HL-60 (cell line): Measurements from ENCODE around the gene BRIP1.

Experiments
- DNase-seq, 2 experiments: peaks; one replicate each; pipeline ENCODE4 v3.0.0-alpha.2; 2010 to 2020; ENCODE audit warnings: low read depth in 1 of 2, low spot score in 1 of 2
- H3K27ac ChIP-seq: fragments of 250-450 bp; sonication (Bioruptor Pico); replicated peaks from 2 replicates; pipeline ENCODE4 v1.5.1; 2020; ENCODE audit warnings: mild to moderate bottlenecking, moderate library complexity
- H3K27me3 ChIP-seq: fragments of 250-450 bp; sonication (Bioruptor Pico); 2 replicates; pipeline ENCODE4 v1.5.1; 2021; ENCODE audit warnings: mild to moderate bottlenecking, moderate library complexity; ENCODE audit not compliant: insufficient read depth, poor library complexity, severe bottlenecking
- H3K4me3 ChIP-seq: replicated peaks from 2 replicates; pipeline ENCODE4 v1.5.1; 2011; ENCODE audit warnings: mild to moderate bottlenecking, control low read depth, low read length; ENCODE audit not compliant: insufficient read depth
- CTCF ChIP-seq: IDR thresholded peaks from one replicate; pipeline ENCODE4 v1.5.1; 2011; ENCODE audit warnings: low read length, control low read depth, inconsistent platforms; ENCODE audit not compliant: insufficient read depth
- GABPA ChIP-seq: IDR thresholded peaks from 2 replicates; pipeline ENCODE4 v1.6.1; 2012; ENCODE audit warnings: low read depth
- POLR2AphosphoS5 ChIP-seq: IDR thresholded peaks from 2 replicates; pipeline ENCODE4 v1.6.1; 2012; ENCODE audit warnings: low read depth
- SPI1 ChIP-seq: IDR thresholded peaks from 2 replicates; pipeline ENCODE4 v1.6.1; 2012; ENCODE audit warnings: low read depth, mild to moderate bottlenecking, borderline replicate concordance
- TF ChIP-seq, protein P1 (sequence below): IDR thresholded peaks from 2 replicates; pipeline ENCODE4 v1.6.1; 2012; ENCODE audit warnings: low read depth; ENCODE audit not compliant: insufficient replicate concordance

The BRIP1 gene

GRCh38 chr17:61634011-61634539 is 229.3 kb downstream of the BRIP1 start:
- H3K27ac ChIP-seq = no peak overlapping the region
- no peak for DNase-seq
- no peaks in the 10 kb centered on the region for H3K27me3 ChIP-seq
- H3K4me3 ChIP-seq = no peak overlapping the region
- TF ChIP-seq SPI1 = no peak
- TF ChIP-seq CTCF = no peak
- TF ChIP-seq GABPA = no peak
- TF ChIP-seq, protein P1, sequence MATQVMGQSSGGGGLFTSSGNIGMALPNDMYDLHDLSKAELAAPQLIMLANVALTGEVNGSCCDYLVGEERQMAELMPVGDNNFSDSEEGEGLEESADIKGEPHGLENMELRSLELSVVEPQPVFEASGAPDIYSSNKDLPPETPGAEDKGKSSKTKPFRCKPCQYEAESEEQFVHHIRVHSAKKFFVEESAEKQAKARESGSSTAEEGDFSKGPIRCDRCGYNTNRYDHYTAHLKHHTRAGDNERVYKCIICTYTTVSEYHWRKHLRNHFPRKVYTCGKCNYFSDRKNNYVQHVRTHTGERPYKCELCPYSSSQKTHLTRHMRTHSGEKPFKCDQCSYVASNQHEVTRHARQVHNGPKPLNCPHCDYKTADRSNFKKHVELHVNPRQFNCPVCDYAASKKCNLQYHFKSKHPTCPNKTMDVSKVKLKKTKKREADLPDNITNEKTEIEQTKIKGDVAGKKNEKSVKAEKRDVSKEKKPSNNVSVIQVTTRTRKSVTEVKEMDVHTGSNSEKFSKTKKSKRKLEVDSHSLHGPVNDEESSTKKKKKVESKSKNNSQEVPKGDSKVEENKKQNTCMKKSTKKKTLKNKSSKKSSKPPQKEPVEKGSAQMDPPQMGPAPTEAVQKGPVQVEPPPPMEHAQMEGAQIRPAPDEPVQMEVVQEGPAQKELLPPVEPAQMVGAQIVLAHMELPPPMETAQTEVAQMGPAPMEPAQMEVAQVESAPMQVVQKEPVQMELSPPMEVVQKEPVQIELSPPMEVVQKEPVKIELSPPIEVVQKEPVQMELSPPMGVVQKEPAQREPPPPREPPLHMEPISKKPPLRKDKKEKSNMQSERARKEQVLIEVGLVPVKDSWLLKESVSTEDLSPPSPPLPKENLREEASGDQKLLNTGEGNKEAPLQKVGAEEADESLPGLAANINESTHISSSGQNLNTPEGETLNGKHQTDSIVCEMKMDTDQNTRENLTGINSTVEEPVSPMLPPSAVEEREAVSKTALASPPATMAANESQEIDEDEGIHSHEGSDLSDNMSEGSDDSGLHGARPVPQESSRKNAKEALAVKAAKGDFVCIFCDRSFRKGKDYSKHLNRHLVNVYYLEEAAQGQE = no peak
- TF ChIP-seq POLR2AphosphoS5 = no peak

- TF ChIP-seq GABPA = no peak
- no peak for DNase-seq
- no peak overlapping the region for H3K4me3 ChIP-seq
- H3K27me3 ChIP-seq = no peaks in the 10 kb centered on the region
- H3K27ac ChIP-seq = no peak overlapping the region
Measured at GRCh38 chr17:61632826-61633225, 230.5 kb downstream of the BRIP1 start.

GRCh38 chr17:61631800-61632199 is 231.5 kb downstream of the BRIP1 start:
- Histone ChIP-seq H3K27ac (no peak overlapping the region), H3K27me3 (no peaks in the 10 kb centered on the region), H3K4me3 (no peak overlapping the region)
- TF ChIP-seq SPI1 = no peak
- TF ChIP-seq, protein P1 = no peak
- TF ChIP-seq GABPA = no peak
- TF ChIP-seq CTCF = no peak
- no peak for DNase-seq
